Lung (tissue), 12 donors: ENCODE data around the gene TRAF3IP3. TPM values are rescaled to one million over a fixed set of nuclear protein-coding genes. Genes with fewer than 3 reads are reported as not detected.

ENCODE experiments used
- ATAC-seq: fragments of 200-7000 bp; cut with Tn5 transposase; one replicate; pipeline ENCODE4 v1.9.1; 2020; ENCODE audit warnings: moderate number of reproducible peaks; ENCODE audit not compliant: insufficient read depth, low FRiP score
- DNase-seq, 3 donors: peaks; one replicate each; pipeline ENCODE4 v3.0.0-alpha.2; 2013 to 2017
- H3K27ac ChIP-seq, 2 donors: one replicate each; pipeline ENCODE4 v1.5.1; 2013; ENCODE audit warnings: mild to moderate bottlenecking in 2 of 2, moderate library complexity in 2 of 2, control low read depth in 1 of 2, inconsistent platforms in 1 of 2, low read depth in 1 of 2, low read length in 1 of 2
- H3K27me3 ChIP-seq, 3 donors: one replicate each; pipeline ENCODE4 v1.5.1; 2013; ENCODE audit warnings: low read length in 2 of 3; ENCODE audit not compliant: control insufficient read depth in 3 of 3, insufficient read depth in 3 of 3
- H3K36me3 ChIP-seq, 4 donors: one replicate each; pipeline ENCODE4 v1.5.1; 2013; ENCODE audit warnings: low read length in 4 of 4, mild to moderate bottlenecking in 1 of 4, moderate library complexity in 1 of 4; ENCODE audit not compliant: control insufficient read depth in 4 of 4, insufficient read depth in 4 of 4
- H3K4me1 ChIP-seq, 5 donors: one replicate each; pipeline ENCODE4 v1.5.1; 2013; ENCODE audit warnings: low read length in 5 of 5, mild to moderate bottlenecking in 2 of 5, moderate library complexity in 1 of 5; ENCODE audit not compliant: control insufficient read depth in 5 of 5, insufficient read depth in 5 of 5
- H3K4me3 ChIP-seq: one replicate; pipeline ENCODE4 v1.5.1; 2013; ENCODE audit warnings: mild to moderate bottlenecking, control low read depth, moderate library complexity
- H3K9ac ChIP-seq, 2 donors: one replicate each; pipeline ENCODE4 v1.5.1; 2013; ENCODE audit warnings: low read length in 2 of 2, control low read depth in 1 of 2; ENCODE audit not compliant: insufficient read depth in 1 of 2
- H3K9me3 ChIP-seq, 4 donors: one replicate each; pipeline ENCODE4 v1.5.1; 2013; ENCODE audit warnings: low read length in 3 of 4, mild to moderate bottlenecking in 1 of 4, moderate library complexity in 1 of 4; ENCODE audit not compliant: control insufficient read depth in 4 of 4, insufficient read depth in 3 of 4
- CTCF ChIP-seq: IDR thresholded peaks from 2 replicates; pipeline ENCODE4 v1.5.1; 2012; ENCODE audit warnings: mild to moderate bottlenecking; ENCODE audit errors: control extremely low read depth, extremely low read depth
- WGBS, 2 donors: extraction: QIAGEN DNeasy Blood & Tissue Kit; methylation state at CpG; one replicate each; pipeline ENCODE4 v1.1.7; 2013; 5-methylcytosine and 5-hydroxymethylcytosine counted together
- polyA plus RNA-seq, 2 donors: library from polyadenylated mRNA; stranded (reverse); fragments of 200-250 nt; gene quantifications; one replicate each; pipeline ENCODE4 v1.2.1, GENCODE V29; 2013
- total RNA-seq, 2 donors: library from RNA; depleted of rRNA in 1 of 2; stranded (reverse); fragments of >200 nt in 1 of 2; gene quantifications; one replicate each; pipeline ENCODE4 v1.2.1, GENCODE V29; 2014 to 2021
- donor health status: control.
- donor health status: control.
- donor health status: Bipolar disorder and iron deficiency.
- donor health status: healthy.
- donor health status: DM: yes; HTN: yes; CAD: no.

The TRAF3IP3 gene
- total and polyA plus RNA-seq, 4 donors, result 6.0 to 15.7 (median 7.6) TPM

DNA sequence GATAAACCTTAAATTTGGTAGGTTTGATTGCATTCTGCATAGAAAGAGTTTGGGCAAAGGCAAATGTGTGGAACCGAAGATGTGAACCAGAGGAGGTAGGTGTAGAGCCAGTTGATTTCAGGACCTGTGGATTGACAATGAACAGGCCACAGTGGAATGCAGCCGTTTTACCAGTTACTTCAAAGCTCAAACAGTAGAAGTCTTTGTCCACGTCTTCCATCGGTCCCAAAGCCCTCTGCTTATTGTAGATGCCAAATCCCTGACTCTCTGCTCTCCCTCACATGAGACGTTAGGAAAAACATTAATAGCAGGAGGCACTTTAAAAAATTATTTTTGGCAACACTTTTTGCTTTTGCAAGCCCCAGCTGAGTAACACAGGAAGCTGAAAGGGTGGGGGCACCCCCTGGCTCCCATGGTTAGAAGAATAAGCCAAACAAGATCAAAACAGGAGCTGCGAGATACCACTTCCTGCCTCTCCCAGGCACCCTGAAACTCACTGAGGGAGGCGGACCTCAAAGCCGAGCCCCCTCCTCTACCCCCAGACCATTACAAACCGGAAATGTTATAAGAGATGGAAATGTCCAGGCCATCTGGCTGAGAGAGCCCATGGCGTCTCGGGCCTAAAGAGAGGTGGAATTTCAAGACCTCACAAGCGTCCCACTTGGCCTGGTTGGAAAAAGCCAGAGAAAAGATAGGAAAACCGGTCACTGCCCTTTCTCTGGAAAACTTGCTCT is 13.5 kb downstream of the TRAF3IP3 start:
- 7 to 16% methylated on average over 13 of the region's 13 CpGs for WGBS, 2 donors
- DNase-seq (peak; percentile 73 to 89 (median 81)), ATAC-seq (peak; percentile 84)
- no peaks in the 10 kb centered on the region for H3K36me3 ChIP-seq
- H3K27ac ChIP-seq, result peak overlapping the region; percentile 38 to 45
- no peaks in the 10 kb centered on the region for H3K9me3 ChIP-seq
- TF ChIP-seq CTCF, result no peak
- no peaks in the 10 kb centered on the region for H3K27me3 ChIP-seq
- H3K9ac ChIP-seq, result no peak overlapping the region
- peaks cover 0 to 20% (median 11%) of the 10 kb centered on the region in 5 donors for H3K4me1 ChIP-seq
- H3K4me3 ChIP-seq, result no peak overlapping the region

GRCh38 chr1:209769971-209770370 is 14.1 kb downstream of the TRAF3IP3 start:
- peak; percentile 34 to 53 (median 41) for DNase-seq

DNA sequence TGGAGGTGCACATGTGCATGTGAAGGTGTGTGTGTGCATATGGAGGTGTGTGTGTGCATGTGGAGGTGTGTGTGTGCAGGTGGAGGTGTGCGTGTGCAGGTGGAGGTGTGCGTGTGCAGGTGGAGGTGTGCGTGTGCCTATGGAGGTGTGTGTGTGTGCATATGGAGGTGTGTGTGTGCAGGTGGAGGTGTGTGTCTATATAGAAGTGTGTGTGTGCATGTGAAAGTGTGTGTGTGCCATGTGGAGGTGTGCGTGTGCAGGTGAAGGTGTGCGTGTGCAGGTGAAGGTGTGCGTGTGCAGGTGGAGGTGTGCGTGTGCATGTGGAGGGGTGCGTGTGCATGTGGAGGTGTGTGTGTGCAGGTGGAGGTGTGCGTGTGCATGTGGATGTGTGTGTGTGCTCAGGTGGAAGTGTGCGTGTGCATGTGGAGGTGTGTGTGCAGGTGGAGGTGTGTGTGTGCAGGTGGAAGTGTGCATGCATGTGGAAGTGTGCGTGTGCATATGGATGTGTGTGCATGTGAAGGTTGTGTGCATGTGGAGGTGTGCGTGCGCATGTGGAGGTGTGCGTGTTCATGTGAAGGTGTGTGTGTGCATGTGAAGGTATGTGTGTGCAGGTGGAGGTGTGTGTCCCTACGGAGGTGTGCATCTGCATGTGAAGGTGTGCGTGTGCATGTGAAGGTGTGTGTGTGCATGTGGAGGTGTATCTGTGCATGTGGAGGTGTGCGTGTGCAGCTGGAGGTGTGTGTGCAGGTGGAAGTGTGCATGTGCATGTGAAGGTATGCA is 15.0 kb downstream of the TRAF3IP3 start:
- no peak overlapping the region for H3K9ac ChIP-seq
- DNase-seq, result peak; percentile 27 to 46 (median 39)
- H3K4me1 ChIP-seq, result peaks cover 0 to 20% (median 11%) of the 10 kb centered on the region in 5 donors
- no peaks in the 10 kb centered on the region for H3K27me3 ChIP-seq
- 94 to 96% methylated on average over 17 of the region's 17 CpGs for WGBS, 2 donors
- no peaks in the 10 kb centered on the region for H3K9me3 ChIP-seq
- H3K27ac ChIP-seq, result no peak overlapping the region
- TF ChIP-seq CTCF, result no peak
- H3K36me3 ChIP-seq, result no peaks in the 10 kb centered on the region
- no peak for ATAC-seq
- no peak overlapping the region for H3K4me3 ChIP-seq

More at GRCh38 chr1:209769971-209770370, 14.1 kb downstream of the TRAF3IP3 start:
- 25 to 59% methylated on average over 7 of the region's 7 CpGs for WGBS, 2 donors
- peak overlapping the region; percentile 38 to 45 for H3K27ac ChIP-seq
- no peaks in the 10 kb centered on the region for H3K9me3 ChIP-seq
- H3K9ac ChIP-seq, result no peak overlapping the region
- no peaks in the 10 kb centered on the region for H3K36me3 ChIP-seq
- no peak for ATAC-seq
- H3K4me3 ChIP-seq, result no peak overlapping the region
- peaks cover 0 to 20% (median 11%) of the 10 kb centered on the region in 5 donors for H3K4me1 ChIP-seq
- no peaks in the 10 kb centered on the region for H3K27me3 ChIP-seq
- no peak for TF ChIP-seq CTCF
